GM19023 (cell line): Measurements from ENCODE around the gene SHISA6.

ENCODE experiments used
- ATAC-seq: cut with Tn5 transposase; IDR thresholded peaks from one replicate; pipeline ENCODE4 v1.9.1; 2021; ENCODE audit warnings: mild to moderate bottlenecking, moderate library complexity; ENCODE audit not compliant: unreplicated experiment

The SHISA6 gene

DNA sequence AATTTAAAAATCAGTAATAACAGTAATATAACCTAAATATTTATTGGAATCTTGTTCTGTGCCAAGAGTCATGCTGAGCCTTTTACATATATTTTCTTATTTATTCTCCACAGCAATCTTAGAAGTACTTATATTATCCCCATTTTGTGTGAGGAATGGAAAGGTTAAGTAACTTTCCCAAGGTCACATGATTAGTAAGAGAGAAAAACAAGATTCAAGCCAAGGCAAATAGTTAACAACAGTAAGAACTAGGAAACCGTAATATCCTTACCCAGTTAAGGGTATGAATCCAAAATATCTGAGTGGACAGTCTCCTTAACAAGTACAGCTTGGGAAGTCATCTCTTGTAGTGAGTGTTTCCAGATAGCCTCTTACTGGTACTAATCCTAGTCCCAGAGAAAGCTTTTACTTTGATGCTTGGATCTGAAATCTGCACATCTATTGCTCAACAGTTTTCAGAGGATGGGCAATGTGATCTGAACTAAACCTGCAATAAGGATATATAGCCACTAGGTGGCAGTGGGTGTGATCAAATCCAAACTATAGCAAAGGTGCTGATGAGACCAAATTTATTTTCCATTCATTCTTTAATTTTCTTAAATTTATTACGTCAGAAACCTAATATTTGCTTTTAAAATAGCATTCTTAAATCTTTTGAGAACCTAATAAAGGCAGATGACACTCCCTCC lies 23.3 kb downstream of the SHISA6 start:
- ATAC-seq: no peak

DNA sequence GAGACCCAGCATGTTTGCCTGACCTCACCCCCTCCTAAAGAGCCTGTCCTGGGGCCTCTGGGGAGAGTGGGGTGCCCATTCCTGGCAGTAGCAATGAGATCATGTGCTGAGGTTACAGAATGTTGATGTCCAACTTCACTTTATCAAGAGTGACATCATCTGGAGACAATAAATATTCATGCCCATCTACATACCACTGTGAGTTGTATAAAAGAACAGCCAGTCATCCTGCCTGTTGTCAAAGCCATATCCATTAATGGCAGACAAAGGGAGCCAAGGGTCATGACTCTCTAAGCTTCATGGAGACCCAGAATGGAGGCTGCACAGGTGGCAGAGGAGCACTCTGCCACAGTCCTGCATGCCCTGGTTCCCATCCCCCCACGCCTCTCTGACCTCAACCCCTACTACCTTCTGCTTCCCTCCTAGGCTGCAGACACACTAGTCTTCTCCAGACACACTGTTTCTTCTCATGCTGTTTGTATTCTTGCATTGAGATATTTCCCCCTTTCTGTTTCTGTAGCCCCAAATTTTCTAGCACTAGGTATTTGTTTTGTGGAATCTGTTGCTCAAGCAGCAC lies 27.1 kb downstream of the SHISA6 start:
- no peak for ATAC-seq

DNA sequence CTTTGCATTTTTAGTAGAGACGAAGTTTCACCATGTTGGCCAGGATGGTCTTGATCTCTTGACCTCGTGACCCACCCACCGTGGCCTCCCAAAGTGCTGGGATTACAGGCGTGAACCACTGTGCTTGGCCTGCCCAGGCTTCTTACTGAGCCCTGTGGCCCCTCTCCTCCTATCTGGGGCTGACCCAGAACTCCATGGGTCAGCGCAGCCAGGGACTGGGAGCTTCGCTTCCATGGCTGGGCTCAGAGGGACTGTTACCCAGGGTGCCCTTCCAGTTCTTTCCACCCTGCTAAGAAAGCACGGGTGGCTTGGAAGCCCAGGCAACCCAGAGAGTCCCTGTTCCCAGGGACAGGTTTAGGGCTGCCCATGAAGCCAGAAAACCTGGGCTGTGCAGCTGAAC lies 28.2 kb downstream of the SHISA6 start:
- no peak for ATAC-seq

DNA sequence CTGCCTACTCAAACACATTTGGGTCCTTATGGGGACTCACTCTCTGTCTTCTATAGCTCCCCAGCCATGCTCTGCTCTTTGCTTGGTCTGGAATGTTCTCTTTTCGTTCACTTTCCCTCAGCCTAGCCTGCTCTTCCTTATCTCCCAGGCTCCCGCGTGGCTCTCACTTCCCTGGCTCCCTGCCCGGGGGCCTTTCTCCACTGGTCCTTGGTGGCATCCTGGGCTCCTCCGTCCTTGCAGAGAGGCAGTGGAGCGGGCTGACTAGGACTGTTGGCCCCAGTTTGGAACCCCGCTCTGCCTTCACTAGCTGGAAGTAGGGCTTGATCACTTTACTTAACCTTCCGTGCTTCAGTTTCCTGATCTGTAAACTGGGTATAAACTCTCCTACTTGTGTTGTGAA lies 31.2 kb downstream of the SHISA6 start:
- ATAC-seq: no peak

DNA sequence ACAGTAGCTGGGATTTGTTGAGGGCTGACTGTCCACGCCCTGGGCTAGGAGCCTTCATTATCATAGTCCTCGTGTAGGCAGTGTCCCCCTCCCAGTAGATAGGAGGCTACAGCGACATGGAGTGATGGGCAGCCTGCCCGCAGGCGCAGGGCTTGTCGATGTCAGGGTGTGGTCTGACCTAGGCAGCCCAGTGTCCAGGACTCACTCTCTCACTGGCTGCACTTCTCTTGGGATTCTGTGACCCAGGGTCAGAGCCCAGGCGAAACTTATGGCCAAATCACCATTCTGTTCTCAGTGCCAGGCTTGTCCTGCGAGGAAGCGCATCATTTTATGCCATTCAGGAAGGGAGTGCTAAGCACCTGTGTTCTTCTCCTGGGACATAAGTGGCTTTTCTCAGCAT lies 32.6 kb downstream of the SHISA6 start:
- no peak for ATAC-seq

DNA sequence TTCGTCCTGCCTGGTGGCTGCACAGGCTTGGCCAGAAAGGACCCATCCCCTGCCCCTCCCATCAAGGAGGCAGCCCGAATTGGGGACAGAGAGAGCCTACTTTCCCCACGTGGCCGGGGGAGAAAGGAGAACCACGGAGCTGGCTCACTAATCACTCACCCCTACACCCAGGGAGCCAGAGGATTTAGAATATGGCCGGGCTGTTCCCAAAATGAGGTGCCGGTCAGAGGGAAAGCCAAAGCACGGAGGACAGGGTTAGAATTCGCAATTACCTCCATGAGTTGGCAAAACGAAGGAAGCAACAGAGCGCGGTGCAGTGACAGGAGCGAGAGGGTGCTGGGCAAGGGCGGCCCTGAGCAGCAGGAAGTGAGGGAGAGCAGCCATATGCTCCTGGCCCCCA lies 33.1 kb downstream of the SHISA6 start:
- ATAC-seq: no peak

DNA sequence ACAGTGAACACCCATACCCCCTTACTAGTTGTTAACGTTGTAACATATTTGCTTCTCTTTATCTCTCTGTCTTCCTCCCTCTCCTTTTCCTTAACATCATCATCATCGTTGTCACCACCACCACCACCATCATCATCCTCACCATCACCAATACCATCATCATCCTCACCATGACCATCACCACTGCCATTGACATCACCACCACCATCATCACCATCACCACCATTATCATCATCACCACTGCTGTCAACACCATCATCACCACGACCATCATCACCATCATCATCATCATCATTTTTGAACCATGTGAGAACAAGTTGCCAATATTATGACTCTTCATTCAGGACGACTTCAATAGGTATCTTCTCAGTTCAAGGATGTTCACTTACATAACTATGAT lies 35.5 kb downstream of the SHISA6 start:
- ATAC-seq: no peak

DNA sequence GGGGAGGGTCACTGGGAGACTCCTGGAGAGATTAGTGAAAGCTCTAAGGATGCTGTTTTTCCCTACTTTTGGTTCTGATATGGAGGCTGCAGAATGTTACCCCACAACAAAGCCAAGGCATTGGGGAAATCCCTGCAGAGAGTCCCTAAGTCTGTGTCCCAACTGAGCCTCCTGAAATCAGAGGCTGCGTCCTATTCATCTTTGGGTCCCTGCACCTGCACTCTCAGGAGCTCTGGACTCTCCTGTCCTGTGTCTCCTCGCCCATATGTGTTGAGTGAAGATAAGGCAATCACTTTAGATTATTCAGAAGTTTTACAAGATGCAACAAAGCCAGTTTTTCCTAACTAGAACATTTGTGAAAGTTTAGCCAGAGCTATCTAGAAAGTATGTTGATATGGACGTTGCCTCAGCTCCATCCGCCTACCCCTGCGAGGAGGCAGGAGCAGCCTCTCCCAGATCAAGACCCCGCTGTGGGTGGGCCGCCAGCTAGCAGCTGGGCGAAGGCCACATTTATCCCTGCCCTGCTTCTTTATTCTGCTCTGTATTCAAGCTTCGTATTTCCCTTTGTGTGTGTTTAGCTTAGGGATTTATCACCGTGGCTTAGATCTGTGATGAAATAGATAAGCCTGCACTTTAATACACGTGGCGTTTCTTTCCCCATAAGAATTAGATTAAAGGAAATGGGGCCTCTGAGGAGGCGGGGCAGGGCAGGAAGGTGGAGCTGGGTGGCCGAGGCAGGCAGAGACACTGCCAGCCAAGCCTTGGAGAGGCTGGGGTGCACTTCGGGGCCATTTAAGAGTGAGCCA lies 37.4 kb downstream of the SHISA6 start:
- no peak for ATAC-seq

DNA sequence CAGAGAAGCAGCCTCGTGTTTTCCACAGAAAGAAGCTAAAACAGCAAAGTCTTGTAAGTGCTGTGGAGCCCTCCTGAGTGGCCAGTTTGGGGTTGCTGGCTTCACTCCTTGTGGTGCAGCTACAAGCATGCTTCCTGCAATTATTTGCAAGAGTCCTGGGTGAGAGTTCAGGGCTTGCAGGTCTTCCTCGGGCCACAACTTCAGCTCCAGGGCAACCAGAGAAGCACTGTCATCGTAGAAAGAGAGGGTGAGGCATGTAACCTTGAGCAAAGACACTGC lies 37.9 kb downstream of the SHISA6 start:
- ATAC-seq: no peak

DNA sequence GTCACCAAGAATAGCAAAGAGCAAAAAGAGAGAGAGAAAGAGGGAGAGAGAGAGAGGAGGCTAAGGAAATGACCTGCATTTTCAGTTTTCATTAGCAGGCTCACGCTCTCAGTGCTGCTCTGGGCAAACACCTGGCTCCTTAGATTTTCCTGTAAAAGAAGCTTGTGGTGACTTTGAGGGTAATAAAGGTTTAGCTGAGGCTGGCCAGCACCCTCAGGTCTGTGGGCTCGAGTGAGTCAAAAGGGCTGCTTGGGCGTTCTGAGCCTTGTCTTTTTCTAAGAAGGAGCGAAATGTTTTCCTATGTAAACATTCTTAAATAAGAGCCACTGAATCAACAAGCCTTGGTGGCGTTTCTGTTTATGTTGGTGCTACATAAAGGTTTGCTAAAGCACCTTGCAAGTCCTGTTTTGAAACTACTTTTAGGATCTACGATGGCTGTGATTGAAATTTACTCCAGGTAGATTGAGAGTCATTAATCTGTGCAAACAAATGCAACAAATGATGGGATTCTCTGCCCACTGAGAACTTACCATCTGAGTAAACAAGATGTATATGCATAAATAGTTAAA lies 38.8 kb downstream of the SHISA6 start:
- no peak for ATAC-seq

DNA sequence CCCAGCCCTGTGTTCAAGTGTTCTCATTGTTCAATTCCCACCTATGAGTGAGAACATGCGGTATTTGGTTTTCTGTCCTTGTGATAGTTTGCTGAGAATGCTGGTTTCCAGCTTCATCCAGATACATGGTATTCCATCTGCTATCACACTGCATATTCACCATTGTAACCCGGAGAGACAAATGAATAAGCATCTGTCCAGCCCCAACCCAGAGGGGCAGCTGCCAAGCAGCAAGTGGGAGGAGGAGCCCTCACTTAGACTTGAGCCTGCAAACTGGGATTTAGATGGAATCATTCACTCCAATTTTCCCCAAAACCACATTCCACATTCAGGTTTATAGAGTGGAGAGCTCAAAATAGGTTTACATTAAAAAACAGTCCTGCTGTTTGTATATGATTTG lies 41.6 kb downstream of the SHISA6 start:
- no peak for ATAC-seq

DNA sequence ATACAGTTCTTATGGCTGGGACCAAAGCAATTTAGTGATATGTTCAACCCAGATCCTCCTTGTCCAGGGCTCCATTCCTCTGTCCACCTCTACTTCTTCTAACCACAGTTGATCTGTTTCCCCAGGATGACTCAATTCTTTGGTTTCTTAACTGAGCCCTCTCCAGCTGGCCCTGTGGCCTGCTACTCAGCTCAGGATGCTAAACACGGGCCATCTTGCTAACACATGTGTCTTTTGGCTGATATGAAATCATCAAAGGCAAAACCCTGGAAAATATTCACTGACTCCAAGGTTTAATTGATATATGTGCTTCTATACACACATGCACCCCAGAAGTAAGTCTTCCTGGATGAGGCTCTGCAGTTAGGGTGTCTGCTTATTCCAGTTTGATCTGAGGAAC lies 43.8 kb downstream of the SHISA6 start:
- ATAC-seq: no peak

DNA sequence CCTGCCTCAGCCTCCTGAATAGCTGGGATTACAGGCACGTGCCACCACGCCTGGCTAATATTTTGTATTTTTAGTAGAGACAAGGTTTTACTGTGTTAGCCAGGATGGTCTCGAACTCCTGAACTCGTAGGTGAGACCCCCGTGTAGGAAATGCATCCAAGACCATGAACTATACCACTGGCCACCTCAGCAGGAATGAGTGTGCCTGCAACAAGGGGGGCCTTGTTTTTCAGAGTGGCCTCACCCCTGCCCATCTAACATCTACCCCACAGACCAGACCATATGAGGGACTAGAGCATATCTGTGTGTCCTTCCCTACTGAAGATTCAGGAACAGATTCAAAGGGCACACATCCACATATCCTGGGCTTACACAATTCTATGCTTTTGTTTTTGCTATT lies 44.9 kb downstream of the SHISA6 start:
- no peak for ATAC-seq

DNA sequence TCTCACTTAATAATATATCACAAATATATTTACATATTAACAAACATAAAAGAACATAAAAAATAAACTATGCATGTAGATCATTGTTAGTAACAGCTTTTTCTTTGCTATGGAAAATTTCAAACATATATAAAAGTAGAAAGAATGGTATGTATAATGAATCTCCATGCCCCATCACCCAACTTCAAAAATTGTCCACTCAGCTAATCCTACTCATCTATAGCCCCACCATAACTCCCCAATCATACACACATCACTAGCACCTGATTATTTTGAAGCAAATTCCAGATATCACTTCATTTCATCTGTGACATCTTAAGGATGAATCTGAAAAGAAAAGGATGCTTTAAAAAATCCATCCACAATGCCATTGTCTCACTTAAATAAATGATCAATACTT lies 46.8 kb downstream of the SHISA6 start:
- no peak for ATAC-seq

DNA sequence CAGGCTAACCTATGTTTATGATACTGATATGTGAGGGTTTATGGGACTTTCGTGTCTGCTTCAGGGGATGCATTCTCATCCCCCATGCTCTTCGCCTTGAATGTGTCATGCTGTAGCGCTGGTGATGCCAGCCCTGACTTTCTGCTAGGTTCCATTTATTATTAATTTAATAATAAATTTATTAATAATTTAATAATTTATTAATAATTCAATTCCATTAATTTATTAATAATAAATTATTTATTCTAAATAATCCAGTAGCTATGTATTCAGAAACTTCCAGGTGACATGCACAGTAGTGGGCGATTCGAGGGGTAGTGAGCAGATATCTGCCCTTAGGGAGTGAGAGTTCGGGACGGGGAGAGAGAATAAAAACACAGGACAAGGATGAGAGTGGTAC lies 49.8 kb downstream of the SHISA6 start:
- no peak for ATAC-seq

DNA sequence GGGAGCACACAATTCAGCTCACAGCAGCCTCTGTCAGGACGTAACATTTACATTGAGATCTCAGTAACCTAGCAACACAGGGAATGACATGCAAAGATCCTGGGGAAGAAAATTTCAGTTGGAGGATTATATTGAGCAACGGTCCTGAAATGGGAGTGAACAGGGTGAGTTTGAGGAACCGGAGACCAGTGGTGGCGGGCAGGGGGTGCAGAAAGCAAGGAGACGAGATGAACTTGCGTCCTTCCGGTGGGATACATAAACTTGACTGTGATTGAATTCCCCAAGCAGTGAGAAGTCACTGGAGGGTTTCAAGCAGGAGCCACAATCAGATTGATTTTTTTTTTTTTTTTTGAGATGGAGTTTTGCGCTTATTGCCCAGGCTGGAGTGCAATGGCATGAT lies 51.5 kb downstream of the SHISA6 start:
- no peak for ATAC-seq

DNA sequence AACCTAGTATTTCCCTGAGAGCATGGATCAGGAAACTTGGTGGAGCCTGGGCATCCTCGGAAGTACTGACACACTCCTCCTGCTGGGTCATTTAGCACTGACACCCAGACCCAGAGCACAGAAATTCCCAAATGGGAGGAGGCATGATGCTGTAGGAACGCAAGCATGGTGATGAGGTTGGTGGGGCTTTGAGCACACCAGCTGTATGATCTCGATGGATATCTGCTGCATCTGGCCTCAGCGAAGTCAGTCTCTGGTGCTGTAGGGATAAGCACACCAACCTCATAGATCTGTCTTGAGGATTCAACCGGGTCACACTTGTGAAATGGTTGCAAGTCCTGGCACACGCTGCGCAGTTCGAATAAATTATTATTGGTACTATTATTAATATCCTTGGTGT lies 52.5 kb downstream of the SHISA6 start:
- ATAC-seq: no peak

DNA sequence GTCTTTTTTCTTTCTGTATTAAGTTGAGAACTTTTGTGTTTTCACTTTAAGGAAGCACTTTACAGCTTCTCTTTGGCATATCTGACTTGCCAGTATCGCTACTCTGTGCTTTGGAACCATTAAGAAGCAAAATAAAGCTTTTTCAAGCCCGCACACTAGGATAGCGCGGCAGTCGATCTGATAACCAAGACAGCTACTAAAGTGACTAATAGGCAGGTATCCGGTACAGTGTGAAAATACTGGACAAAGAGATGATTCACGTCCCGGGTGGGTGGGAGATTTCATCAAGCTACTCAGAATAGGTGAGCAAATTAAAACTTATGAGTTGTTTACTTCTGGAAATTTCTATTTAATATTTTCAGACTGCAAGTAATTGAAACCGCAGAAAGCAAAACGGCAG lies 53.8 kb downstream of the SHISA6 start:
- no peak for ATAC-seq

DNA sequence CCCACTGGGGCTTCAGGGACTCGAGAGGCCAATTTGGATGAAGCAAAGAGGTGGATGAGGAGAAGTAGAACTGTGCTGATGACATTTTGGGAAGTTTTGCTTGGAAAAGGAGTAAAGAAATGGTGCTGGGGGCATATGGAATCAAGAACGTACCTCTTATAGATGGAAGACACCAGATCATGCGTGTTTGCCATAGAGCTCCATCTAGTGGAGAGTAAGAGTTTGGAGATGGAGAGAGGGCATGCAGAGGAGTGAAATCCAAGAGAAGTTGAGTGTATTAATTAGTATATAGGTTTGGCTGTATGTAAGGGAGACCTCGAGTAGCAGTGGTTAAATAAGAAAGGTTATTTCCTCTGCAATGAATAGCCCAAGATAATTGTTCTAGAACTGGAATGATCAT lies 56.0 kb downstream of the SHISA6 start:
- no peak for ATAC-seq

DNA sequence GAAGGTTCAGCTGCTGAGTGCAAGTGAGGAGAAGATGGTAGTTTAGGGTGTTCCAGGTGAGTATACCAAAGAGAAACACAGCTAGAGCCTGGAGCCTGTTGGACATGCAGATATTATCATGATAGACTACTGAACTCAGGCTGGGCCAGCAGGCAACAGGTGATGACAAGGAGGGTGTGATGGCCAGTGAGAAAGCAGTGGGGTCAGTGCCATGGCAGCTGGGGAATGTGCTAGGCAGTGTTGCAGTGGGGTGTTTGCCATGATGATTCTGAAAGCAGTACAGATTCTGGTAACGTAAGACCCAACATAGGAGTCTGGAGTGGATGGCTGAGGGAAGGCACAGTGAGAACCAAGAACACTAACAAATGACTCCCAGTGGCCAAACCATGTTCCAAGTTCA lies 57.4 kb downstream of the SHISA6 start:
- no peak for ATAC-seq

DNA sequence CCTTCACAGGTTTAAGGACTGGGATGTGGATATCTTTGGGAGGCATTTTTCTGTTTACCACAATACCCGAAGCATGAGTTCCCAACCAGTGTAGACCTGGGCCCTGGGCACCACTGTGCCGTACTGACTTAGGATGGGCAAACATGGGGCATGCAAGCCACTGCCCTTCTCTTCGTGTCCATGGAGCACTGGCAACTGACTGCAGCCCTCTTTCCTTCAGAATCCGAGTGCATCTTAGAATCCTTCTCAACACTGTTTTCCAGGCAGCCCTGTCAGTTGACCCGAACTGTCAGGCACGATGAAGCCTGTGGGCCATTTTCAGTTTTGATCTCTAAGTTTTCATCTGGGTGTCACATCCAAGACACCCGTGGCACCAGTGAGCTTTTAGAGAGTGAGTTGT lies 59.2 kb downstream of the SHISA6 start:
- ATAC-seq: no peak

DNA sequence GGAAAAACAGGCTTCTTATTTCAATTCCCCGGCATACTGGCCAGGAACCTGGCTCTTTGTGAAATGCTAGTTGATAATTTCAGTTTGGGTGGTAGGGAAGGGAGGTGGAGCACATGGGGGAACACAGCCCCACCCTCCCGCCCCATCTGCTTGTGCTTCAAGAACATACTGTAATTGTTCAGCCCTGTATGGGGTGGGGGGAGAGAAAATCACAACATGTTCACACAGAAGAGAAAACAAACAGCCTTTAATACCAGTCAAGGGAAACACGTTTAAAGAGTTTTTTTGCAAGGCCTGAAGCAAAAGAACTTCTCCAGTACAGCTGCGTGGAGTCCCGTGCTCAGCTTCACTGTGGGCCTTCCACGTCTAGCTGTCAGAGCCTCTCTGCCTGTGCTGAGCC lies 59.7 kb downstream of the SHISA6 start:
- ATAC-seq: no peak
